ENCODE data around the gene NALCN.

NALCN gene

GRCh38 chr13:101271681-101272245 is 144.5 kb downstream of the NALCN start:
- no peak for DNase-seq

- no peak for DNase-seq
Measured at GRCh38 chr13:101267656-101268055, 148.7 kb downstream of the NALCN start.

GRCh38 chr13:101265934-101266333 is 150.4 kb downstream of the NALCN start:
- DNase-seq: no peak

GRCh38 chr13:101264931-101265330 is 151.4 kb downstream of the NALCN start:
- no peak for DNase-seq

- no peak for DNase-seq
Measured at GRCh38 chr13:101262306-101262705, 154.0 kb downstream of the NALCN start.

GRCh38 chr13:101258509-101258908 is 157.8 kb downstream of the NALCN start:
- no peak for DNase-seq

GRCh38 chr13:101258071-101258470 is 158.2 kb downstream of the NALCN start:
- no peak for DNase-seq

GRCh38 chr13:101248739-101249514 is 167.4 kb downstream of the NALCN start:
- DNase-seq: no peak

GRCh38 chr13:101242720-101243119 is 173.6 kb downstream of the NALCN start:
- DNase-seq: no peak

- DNase-seq: no peak
Measured at GRCh38 chr13:101238555-101238954, 177.8 kb downstream of the NALCN start.

GRCh38 chr13:101231751-101232428 is 184.4 kb downstream of the NALCN start:
- no peak for DNase-seq

GRCh38 chr13:101230271-101230890 is 185.9 kb downstream of the NALCN start:
- DNase-seq: no peak

- no peak for DNase-seq
Measured at GRCh38 chr13:101219609-101220265, 196.6 kb downstream of the NALCN start.

- no peak for DNase-seq
Measured at GRCh38 chr13:101218484-101218883, 197.8 kb downstream of the NALCN start.

GRCh38 chr13:101217086-101217485 is 199.2 kb downstream of the NALCN start:
- DNase-seq: no peak

GRCh38 chr13:101211261-101211660 is 205.0 kb downstream of the NALCN start:
- DNase-seq: no peak

GRCh38 chr13:101210774-101211173 is 205.5 kb downstream of the NALCN start:
- DNase-seq: no peak

- no peak for DNase-seq
Measured at GRCh38 chr13:101209206-101209893, 207.0 kb downstream of the NALCN start.

- no peak for DNase-seq
Measured at GRCh38 chr13:101205408-101205807, 210.9 kb downstream of the NALCN start.

- DNase-seq: no peak
Measured at GRCh38 chr13:101204270-101205020, 211.9 kb downstream of the NALCN start.

GRCh38 chr13:101202590-101202989 is 213.7 kb downstream of the NALCN start:
- no peak for DNase-seq

GRCh38 chr13:101190976-101191375 is 225.3 kb downstream of the NALCN start:
- DNase-seq: no peak

Measured in CD4-positive, alpha-beta T cell treated with Interleukin-15 for 1 hour (primary cell).